ENCODE data around the gene IGF1.
"Not testable (repeated sequence)": the region's sequence is repeated elsewhere in the genome, so short reads cannot be mapped to it uniquely, and the experiment has no call there.

The IGF1 gene

GRCh38 chr12:102459314-102459713 is 21.0 kb downstream of the IGF1 start:
- no peak for DNase-seq

DNA sequence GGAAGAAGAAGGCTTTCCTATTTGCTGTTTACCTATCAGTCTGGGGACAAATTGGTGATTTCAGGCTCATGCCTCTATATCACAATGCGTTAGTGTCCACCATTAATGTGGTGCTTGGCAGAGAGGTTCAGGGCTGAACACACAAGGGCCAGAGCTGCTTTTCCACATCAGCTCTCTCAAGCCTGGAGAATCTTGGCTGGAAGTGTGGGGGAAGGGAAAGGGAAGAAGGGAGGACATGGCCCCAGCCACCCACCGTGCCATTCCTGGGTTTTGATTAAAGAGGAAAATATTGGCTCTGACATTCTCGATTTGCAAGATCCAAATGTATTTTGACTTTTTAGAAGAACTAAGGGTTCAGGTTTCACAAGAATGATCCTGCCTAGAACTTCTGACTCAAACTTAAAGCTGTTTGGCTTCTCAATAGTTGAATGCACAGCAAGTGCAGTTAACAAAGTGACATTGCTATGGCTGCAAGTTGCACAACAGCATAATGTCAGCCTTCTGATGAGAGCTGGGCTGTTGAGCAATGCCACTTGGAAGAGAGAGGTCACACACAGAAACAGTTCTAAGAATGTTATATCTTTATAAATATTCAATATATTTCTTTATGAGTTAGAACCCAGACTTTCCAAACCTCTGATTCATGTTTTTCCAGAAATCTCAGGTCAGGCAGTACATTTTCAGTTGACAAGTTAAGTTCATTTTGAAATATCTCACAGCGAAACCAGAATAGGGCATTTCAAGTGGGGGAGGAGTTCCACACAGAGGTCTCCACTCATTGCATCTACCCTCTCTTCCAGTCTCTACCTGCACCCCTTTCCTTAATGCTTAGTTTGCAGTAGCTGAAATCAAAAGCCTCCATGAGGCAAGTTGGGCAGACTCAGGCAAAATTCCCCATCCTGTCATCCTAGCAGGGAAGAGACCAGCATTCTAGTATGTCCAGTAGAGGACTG is 25.3 kb downstream of the IGF1 start:
- no peak for DNase-seq

GRCh38 chr12:102454330-102454729 is 26.0 kb downstream of the IGF1 start:
- DNase-seq, result no peak

GRCh38 chr12:102452605-102453004 is 27.8 kb downstream of the IGF1 start:
- no peak for DNase-seq

DNA sequence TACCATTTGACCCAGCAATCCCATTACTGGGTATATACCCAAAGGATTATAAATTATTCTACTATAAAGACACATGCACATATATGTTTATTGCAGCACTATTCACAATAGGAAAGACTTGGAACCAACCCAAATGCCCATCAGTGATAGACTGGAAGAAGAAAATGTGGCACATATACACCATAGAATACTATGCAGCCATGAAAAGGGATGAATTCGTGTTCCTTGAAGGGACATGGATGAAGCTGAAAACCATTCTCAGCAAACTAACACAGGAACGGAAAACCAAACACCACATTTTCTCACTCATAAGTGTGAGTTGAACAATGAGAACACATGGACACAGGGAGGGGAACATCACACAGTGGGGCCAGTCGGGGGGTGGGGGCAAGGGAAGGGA is 31.3 kb downstream of the IGF1 start:
- DNase-seq, result not testable (repeated sequence)

- not testable (repeated sequence) for DNase-seq
Observed at GRCh38 chr12:102447426-102447825, 32.9 kb downstream of the IGF1 start.

DNA sequence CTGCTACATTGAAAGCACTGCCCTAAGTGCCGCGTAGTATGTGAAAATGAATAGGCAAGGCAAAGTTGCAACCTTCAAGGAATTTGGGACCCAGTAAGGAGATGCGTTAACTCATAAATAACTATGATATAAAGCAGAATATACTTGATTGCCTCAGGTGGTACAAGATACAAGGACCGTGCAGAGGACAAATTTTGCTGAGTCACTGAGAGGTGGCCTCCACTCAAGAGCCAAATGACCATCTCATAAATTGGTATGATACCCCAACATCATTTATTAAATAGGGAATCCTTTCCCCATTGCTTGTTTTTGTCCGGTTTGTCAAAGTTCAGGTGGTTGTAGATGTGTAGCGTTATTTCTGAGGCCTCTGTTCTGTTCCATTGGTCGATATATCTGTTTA is 35.7 kb downstream of the IGF1 start:
- no peak for DNase-seq

DNA sequence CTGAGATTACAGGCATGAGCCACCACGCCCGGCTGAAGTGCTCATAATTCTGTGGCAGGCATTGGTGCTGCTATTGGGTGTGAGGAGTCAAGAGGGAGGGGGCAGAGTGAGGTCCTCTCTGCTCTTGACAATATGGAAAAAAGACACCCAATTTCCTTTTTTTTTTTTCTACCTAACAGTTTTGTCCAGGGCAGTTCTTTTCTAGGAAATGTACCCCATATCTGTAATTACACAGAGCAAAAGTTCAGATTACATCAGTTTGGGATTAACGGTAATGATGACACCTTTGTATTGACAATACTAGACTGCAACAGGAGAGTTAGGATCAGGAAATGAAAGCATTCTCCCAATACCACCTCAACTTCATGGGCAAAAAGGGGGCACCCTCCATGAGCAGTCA is 36.3 kb downstream of the IGF1 start:
- no peak for DNase-seq

- no peak for DNase-seq
Observed at GRCh38 chr12:102441077-102441596, 39.2 kb downstream of the IGF1 start.

- DNase-seq, result no peak
Observed at GRCh38 chr12:102439426-102440405, 40.6 kb downstream of the IGF1 start.

GRCh38 chr12:102438827-102439210 is 41.5 kb downstream of the IGF1 start:
- DNase-seq, result no peak

- no peak for DNase-seq
Observed at GRCh38 chr12:102438047-102438826, 42.1 kb downstream of the IGF1 start.

- no peak for DNase-seq
Observed at GRCh38 chr12:102437511-102437910, 42.9 kb downstream of the IGF1 start.

- DNase-seq, result no peak
Observed at GRCh38 chr12:102436867-102437266, 43.5 kb downstream of the IGF1 start.

GRCh38 chr12:102435827-102436436 is 44.4 kb downstream of the IGF1 start:
- DNase-seq, result no peak

DNA sequence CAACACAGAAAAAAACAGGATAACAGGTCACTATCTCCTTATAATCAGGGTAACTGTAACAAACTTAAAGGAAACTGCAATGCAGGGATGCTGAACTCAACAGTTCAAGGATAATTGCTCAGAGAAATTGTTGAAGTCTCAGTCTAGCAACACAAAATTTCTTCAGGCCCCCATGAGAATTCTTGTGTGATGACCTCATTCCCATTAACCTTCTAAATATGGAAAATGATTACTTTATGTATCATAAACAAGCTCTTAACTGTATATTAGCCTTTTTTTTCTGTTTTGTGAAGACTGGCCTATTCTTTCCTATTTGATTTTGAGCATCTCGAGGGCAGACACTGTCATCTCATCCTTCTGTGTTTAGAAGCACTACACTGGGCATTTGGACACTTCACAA is 47.1 kb downstream of the IGF1 start:
- DNase-seq, result no peak

DNA sequence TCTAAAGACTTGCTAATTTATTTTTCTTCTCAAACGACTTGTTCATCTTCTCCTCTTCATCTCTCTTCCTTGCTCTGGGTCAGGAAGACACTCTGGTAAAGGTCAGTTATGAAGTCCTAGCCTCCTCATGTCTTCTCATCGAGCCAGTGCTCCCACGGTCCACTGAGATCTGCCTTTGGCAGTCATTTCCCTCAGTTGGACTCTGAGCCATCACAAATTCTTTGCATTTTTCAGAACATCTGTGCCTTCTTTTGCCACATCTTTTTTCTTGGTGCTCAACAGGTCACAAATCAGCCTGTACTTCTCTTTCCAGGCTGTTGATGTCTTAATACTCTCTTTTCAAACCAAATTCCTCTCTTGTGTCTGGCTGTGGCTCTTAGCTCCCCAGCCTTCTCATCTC is 49.7 kb downstream of the IGF1 start:
- DNase-seq, result no peak

- no peak for DNase-seq
Observed at GRCh38 chr12:102429211-102430154, 50.9 kb downstream of the IGF1 start.

- DNase-seq, result no peak
Observed at GRCh38 chr12:102427543-102427941, 52.8 kb downstream of the IGF1 start.
